SU-DHL-6 (cell line): Measurements from ENCODE around the gene TMEM139.

ENCODE experiments used
- H2AFZ ChIP-seq: fragments of 200-600 bp; sonication (generic); 2 replicates; pipeline ENCODE4 v1.6.1; 2014; ENCODE audit warnings: low read depth, mild to moderate bottlenecking, moderate library complexity, mixed read lengths, antibody characterized with exemption, low read length; ENCODE audit not compliant: severe bottlenecking
- H3F3A ChIP-seq: fragments of 200-600 bp; shearing (Covaris generic); 2 replicates; pipeline ENCODE4 v1.6.0; 2016; ENCODE audit warnings: antibody characterized with exemption, mild to moderate bottlenecking; ENCODE audit not compliant: insufficient read depth
- H3K27ac ChIP-seq: fragments of 200-600 bp; sonication (generic); 2 replicates; pipeline ENCODE4 v1.5.1; 2016; ENCODE audit warnings: low read depth, mild to moderate bottlenecking, low read length, moderate library complexity, mixed read lengths
- H3K27me3 ChIP-seq: fragments of 200-600 bp; sonication (generic), shearing (Covaris generic); 2 replicates; pipeline ENCODE4 v1.6.0; 2014; ENCODE audit warnings: mild to moderate bottlenecking, low read length
- H3K36me3 ChIP-seq: fragments of 200-600 bp; sonication (generic); 2 replicates; pipeline ENCODE4 v1.6.1; 2014; ENCODE audit warnings: mild to moderate bottlenecking, low read length, mixed read lengths
- H3K4me2 ChIP-seq: fragments of 300-600, 200-600 bp; shearing (Covaris generic), sonication (generic); 2 replicates; pipeline ENCODE4 v1.6.0; 2014; ENCODE audit warnings: low read length, low read depth, mild to moderate bottlenecking; ENCODE audit not compliant: poor library complexity, severe bottlenecking
- H3K4me3 ChIP-seq: fragments of 200-600 bp; sonication (generic); 2 replicates; pipeline ENCODE4 v1.5.1; 2014; ENCODE audit warnings: antibody characterized with exemption, low read length, mild to moderate bottlenecking, mixed read lengths; ENCODE audit not compliant: insufficient read depth, poor library complexity, severe bottlenecking
- H3K79me2 ChIP-seq: fragments of 200-600 bp; sonication (generic); 2 replicates; pipeline ENCODE4 v1.6.1; 2014; ENCODE audit warnings: mild to moderate bottlenecking, low read length, moderate library complexity; ENCODE audit not compliant: insufficient read depth
- H3K9ac ChIP-seq: fragments of 200-600 bp; sonication (generic); 2 replicates; pipeline ENCODE4 v1.7.0; 2014; ENCODE audit warnings: mild to moderate bottlenecking, low read length
- H3K9me2 ChIP-seq: fragments of 200-600 bp; sonication (generic); replicated peaks from 2 replicates; pipeline ENCODE4 v1.6.1; 2014; ENCODE audit warnings: low read length; ENCODE audit not compliant: insufficient read depth
- H3K9me3 ChIP-seq: fragments of 200-600 bp; sonication (generic); 2 replicates; pipeline ENCODE4 v1.6.1; 2014; ENCODE audit warnings: low read length, mixed read lengths; ENCODE audit not compliant: insufficient read depth
- H4K20me1 ChIP-seq: fragments of 200-600 bp; sonication (generic); 2 replicates; pipeline ENCODE4 v1.6.1; 2014; ENCODE audit warnings: low read depth, mild to moderate bottlenecking, antibody characterized with exemption, low read length, moderate library complexity, mixed read lengths
- EZH2phosphoT487 ChIP-seq: fragments of 200-600 bp; sonication (generic), shearing (Covaris generic); conservative IDR thresholded peaks from 2 replicates; pipeline ENCODE4 v1.6.1; 2018; ENCODE audit warnings: mild to moderate bottlenecking, antibody characterized with exemption, low read length, moderate library complexity, mixed read lengths
- TF ChIP-seq, protein P1 (sequence below): fragments of 200-600 bp; sonication (generic); IDR thresholded peaks from one replicate; pipeline ENCODE4 v1.5.1; 2017; ENCODE audit warnings: antibody characterized with exemption, mild to moderate bottlenecking, low read length, moderate library complexity; ENCODE audit not compliant: insufficient read depth, poor library complexity, severe bottlenecking

The TMEM139 gene

DNA sequence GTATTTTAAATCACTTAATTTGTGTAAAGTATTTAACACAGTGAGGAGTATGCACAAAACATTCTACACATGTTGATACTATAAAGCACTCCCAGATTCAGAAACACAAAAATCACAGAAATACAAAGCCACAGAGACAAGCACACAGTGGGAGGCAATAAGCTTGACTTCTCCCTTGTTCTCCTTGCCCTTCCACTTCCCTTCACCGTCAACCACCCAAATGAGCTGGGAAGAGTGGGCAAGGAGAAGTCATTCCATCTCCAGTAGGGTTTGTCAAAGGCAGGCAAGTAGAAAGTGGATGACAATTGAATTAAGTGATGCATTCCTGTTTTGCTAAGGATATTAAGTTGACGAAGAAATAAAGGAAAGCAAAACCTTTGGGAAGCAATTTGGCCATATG is 4.2 kb upstream of the TMEM139 start:
- no peak overlapping the region for H3K4me3 ChIP-seq
- no peaks in the 10 kb centered on the region for H3K36me3 ChIP-seq
- no peak overlapping the region for H3K4me2 ChIP-seq
- H3K27ac ChIP-seq, result no peak overlapping the region
- no peaks in the 10 kb centered on the region for H4K20me1 ChIP-seq
- no peaks in the 10 kb centered on the region for H3K9me2 ChIP-seq
- no peaks in the 10 kb centered on the region for H3K27me3 ChIP-seq
- H2AFZ ChIP-seq, result no peak overlapping the region
- H3K9ac ChIP-seq, result no peak overlapping the region
- TF ChIP-seq EZH2phosphoT487, result no peak
- TF ChIP-seq, protein P1, sequence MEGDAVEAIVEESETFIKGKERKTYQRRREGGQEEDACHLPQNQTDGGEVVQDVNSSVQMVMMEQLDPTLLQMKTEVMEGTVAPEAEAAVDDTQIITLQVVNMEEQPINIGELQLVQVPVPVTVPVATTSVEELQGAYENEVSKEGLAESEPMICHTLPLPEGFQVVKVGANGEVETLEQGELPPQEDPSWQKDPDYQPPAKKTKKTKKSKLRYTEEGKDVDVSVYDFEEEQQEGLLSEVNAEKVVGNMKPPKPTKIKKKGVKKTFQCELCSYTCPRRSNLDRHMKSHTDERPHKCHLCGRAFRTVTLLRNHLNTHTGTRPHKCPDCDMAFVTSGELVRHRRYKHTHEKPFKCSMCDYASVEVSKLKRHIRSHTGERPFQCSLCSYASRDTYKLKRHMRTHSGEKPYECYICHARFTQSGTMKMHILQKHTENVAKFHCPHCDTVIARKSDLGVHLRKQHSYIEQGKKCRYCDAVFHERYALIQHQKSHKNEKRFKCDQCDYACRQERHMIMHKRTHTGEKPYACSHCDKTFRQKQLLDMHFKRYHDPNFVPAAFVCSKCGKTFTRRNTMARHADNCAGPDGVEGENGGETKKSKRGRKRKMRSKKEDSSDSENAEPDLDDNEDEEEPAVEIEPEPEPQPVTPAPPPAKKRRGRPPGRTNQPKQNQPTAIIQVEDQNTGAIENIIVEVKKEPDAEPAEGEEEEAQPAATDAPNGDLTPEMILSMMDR, result no peak
- H3F3A ChIP-seq, result no peaks in the 10 kb centered on the region
- H3K9me3 ChIP-seq, result no peaks in the 10 kb centered on the region
- no peaks in the 10 kb centered on the region for H3K79me2 ChIP-seq

GRCh38 chr7:143281529-143281928 is 3.2 kb upstream of the TMEM139 start:
- Histone ChIP-seq H4K20me1 (no peaks in the 10 kb centered on the region), H3K36me3 (no peaks in the 10 kb centered on the region), H3K27ac (no peak overlapping the region), H3K4me2 (no peak overlapping the region), H3K4me3 (no peak overlapping the region), H3K9me2 (no peaks in the 10 kb centered on the region), H3F3A (no peaks in the 10 kb centered on the region), H2AFZ (no peak overlapping the region), H3K9ac (no peak overlapping the region), H3K79me2 (no peaks in the 10 kb centered on the region), H3K9me3 (no peaks in the 10 kb centered on the region), H3K27me3 (no peaks in the 10 kb centered on the region)
- TF ChIP-seq, protein P1, result no peak
- no peak for TF ChIP-seq EZH2phosphoT487

- Histone ChIP-seq H3K79me2 (no peaks in the 10 kb centered on the region), H4K20me1 (no peaks in the 10 kb centered on the region), H3K9me3 (no peaks in the 10 kb centered on the region), H3K36me3 (no peaks in the 10 kb centered on the region), H2AFZ (no peak overlapping the region), H3K4me2 (no peak overlapping the region), H3F3A (no peaks in the 10 kb centered on the region), H3K9me2 (no peaks in the 10 kb centered on the region), H3K27ac (no peak overlapping the region), H3K4me3 (no peak overlapping the region), H3K27me3 (no peaks in the 10 kb centered on the region), H3K9ac (no peak overlapping the region)
- TF ChIP-seq EZH2phosphoT487, result no peak
- TF ChIP-seq, protein P1, result no peak
Measured at GRCh38 chr7:143282124-143282523, 2.6 kb upstream of the TMEM139 start.

DNA sequence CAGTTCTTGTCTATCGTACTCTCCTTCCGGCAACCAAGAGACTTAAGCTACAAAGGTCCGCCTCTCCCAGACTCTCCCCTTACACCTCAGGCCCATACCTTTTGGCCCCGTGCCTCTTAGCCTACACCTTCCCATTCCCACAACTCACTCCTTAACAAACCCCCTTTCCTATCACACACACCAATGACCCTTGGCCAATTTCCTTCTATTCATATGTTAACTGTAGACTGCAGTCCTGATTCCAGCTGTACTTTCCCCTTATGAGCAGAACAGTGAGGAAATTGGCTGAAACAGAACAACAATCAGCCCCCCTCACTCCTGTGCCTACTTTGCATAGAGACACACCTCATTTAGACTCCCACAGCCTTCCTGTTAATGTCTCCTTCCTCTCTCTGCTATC is 1.4 kb upstream of the TMEM139 start:
- TF ChIP-seq, protein P1, result no peak
- TF ChIP-seq EZH2phosphoT487, result no peak
- no peaks in the 10 kb centered on the region for H3K27me3 ChIP-seq
- no peaks in the 10 kb centered on the region for H4K20me1 ChIP-seq
- no peak overlapping the region for H3K4me3 ChIP-seq
- H3F3A ChIP-seq, result no peaks in the 10 kb centered on the region
- H3K4me2 ChIP-seq, result no peak overlapping the region
- no peak overlapping the region for H3K9ac ChIP-seq
- H2AFZ ChIP-seq, result no peak overlapping the region
- H3K27ac ChIP-seq, result no peak overlapping the region
- H3K9me2 ChIP-seq, result no peaks in the 10 kb centered on the region
- H3K9me3 ChIP-seq, result no peaks in the 10 kb centered on the region
- H3K36me3 ChIP-seq, result no peaks in the 10 kb centered on the region
- H3K79me2 ChIP-seq, result peaks cover under 1% of the 10 kb centered on the region
